Measurements from ENCODE around the gene GATA6.

GATA6 gene

GRCh38 chr18:22169011-22169888, at the start of gene GATA6:
Gene GATA6, plus strand, starts transcription at chr18:22169589. Its CDS starts 1,556 bp downstream, at chr18:22171145.
- peak; percentile 53 for DNase-seq

- DNase-seq, result no peak
These were observed 44.4 kb upstream of the GATA6 start for GRCh38 chr18:22124970-22125369.

- DNase-seq, result no peak
These were observed 40.4 kb upstream of the GATA6 start for GRCh38 chr18:22128954-22129353.

GRCh38 chr18:22129778-22130177, 39.6 kb upstream of the GATA6 start:
- no peak for DNase-seq

- DNase-seq, result no peak
These were observed 37.1 kb upstream of the GATA6 start for GRCh38 chr18:22132258-22132657.

GRCh38 chr18:22132763-22133162, 36.6 kb upstream of the GATA6 start:
- DNase-seq, result no peak

GRCh38 chr18:22136395-22136794, 33.0 kb upstream of the GATA6 start:
- no peak for DNase-seq

- DNase-seq, result no peak
These were observed 28.2 kb upstream of the GATA6 start for GRCh38 chr18:22141211-22141610.

- no peak for DNase-seq
These were observed 25.7 kb upstream of the GATA6 start for GRCh38 chr18:22143347-22144340.

- DNase-seq, result no peak
These were observed 24.2 kb upstream of the GATA6 start for GRCh38 chr18:22145160-22145559.

- no peak for DNase-seq
These were observed 19.7 kb upstream of the GATA6 start for GRCh38 chr18:22149710-22150109.

- no peak for DNase-seq
These were observed 17.3 kb upstream of the GATA6 start for GRCh38 chr18:22152093-22152492.

GRCh38 chr18:22153428-22153827, 16.0 kb upstream of the GATA6 start:
- DNase-seq, result no peak

GRCh38 chr18:22155584-22155983, 13.8 kb upstream of the GATA6 start:
- DNase-seq, result no peak

GRCh38 chr18:22159014-22159413, 10.4 kb upstream of the GATA6 start:
- no peak for DNase-seq

- no peak for DNase-seq
These were observed 8.3 kb upstream of the GATA6 start for GRCh38 chr18:22161090-22161489.

GRCh38 chr18:22163416-22164161, 5.8 kb upstream of the GATA6 start:
- no peak for DNase-seq

- no peak for DNase-seq
These were observed 4.9 kb upstream of the GATA6 start for GRCh38 chr18:22164337-22165048.

GRCh38 chr18:22165049-22165602, 4.3 kb upstream of the GATA6 start:
- no peak for DNase-seq

GRCh38 chr18:22165603-22166068, 3.8 kb upstream of the GATA6 start:
- DNase-seq, result no peak

- no peak for DNase-seq
These were observed 3.1 kb upstream of the GATA6 start for GRCh38 chr18:22166069-22166950.

Data from stimulated activated CD4-positive, alpha-beta T cell treated with anti-CD3 and anti-CD28 coated beads, Interleukin-15, amount 100 ng/mL, for 24 hours (primary cell).